T-helper 17 cell (primary cell): ENCODE measurements around the gene GRID2. TPM values are rescaled to one million over a fixed set of nuclear protein-coding genes. Genes with fewer than 3 reads are reported as not detected.

Experiments
- ATAC-seq: fragments of 150-1000 bp; cut with Tn5 transposase; 2 replicates; pipeline ENCODE4 v1.10.0; 2021; ENCODE audit warnings: mild to moderate bottlenecking, moderate library complexity
- DNase-seq, 3 donors: peaks; one replicate each; pipeline versions ENCODE4 v3.0.0 to v3.0.0-alpha.2; 2020 to 2021
- H3K9me3 ChIP-seq: one replicate; pipeline ENCODE4 v1.7.0; 2013; ENCODE audit warnings: low read length, mild to moderate bottlenecking; ENCODE audit not compliant: control insufficient read depth, poor library complexity, severe bottlenecking
- H3K27ac Mint-ChIP-seq: one replicate; pipeline ENCODE4 v1.8.0; 2022; ENCODE audit warnings: mild to moderate bottlenecking, moderate library complexity, mixed read lengths
- H3K27me3 Mint-ChIP-seq: one replicate; pipeline ENCODE4 v1.8.0; 2022; ENCODE audit warnings: mixed read lengths
- H3K36me3 Mint-ChIP-seq: one replicate; pipeline ENCODE4 v1.8.0; 2022; ENCODE audit warnings: low read depth, mixed read lengths
- H3K4me1 Mint-ChIP-seq: one replicate; pipeline ENCODE4 v1.8.0; 2022; ENCODE audit warnings: mild to moderate bottlenecking, mixed read lengths
- H3K4me3 Mint-ChIP-seq: one replicate; pipeline ENCODE4 v1.8.0; 2022; ENCODE audit warnings: mild to moderate bottlenecking, moderate library complexity, mixed read lengths
- total RNA-seq, 4 donors: library from RNA in 2 of 4; stranded (reverse) in 2 of 4; gene quantifications; one replicate each; pipeline ENCODE4 v1.2.3 and lab custom pipeline; 2022 to 2026

Gene GRID2
- total RNA-seq, 2 donors from 2014 or later, result not detected

DNA sequence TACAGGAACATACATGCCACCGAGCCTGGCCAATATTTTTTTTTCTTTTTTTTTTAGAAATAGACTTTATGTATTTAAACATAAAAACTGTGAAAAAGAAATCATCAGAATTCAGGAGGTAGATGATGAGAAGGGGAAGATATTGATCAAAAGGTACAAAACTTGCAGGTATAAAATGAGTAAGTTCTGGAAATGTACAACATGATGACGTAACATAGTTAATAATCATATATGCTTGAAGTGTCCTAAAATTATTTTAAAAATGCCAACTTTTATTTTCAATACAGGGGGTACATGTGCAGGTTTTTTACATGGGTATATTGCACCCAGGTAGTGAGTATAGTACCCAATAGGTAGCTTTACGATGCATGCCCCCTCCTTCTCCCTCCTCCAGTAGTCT lies 337.6 kb downstream of the GRID2 start:
- no peaks in the 10 kb centered on the region for H3K36me3 Mint-ChIP-seq
- H3K27me3 Mint-ChIP-seq, result no peaks in the 10 kb centered on the region
- no peaks in the 10 kb centered on the region for H3K9me3 ChIP-seq
- no peak overlapping the region for H3K4me3 Mint-ChIP-seq
- H3K27ac Mint-ChIP-seq, result no peak overlapping the region
- DNase-seq, result no peak
- no peak for ATAC-seq
- no peaks in the 10 kb centered on the region for H3K4me1 Mint-ChIP-seq

GRCh38 chr4:92646826-92647225 lies 343.1 kb downstream of the GRID2 start:
- no peak for ATAC-seq
- no peaks in the 10 kb centered on the region for H3K4me1 Mint-ChIP-seq

GRCh38 chr4:92651536-92651935 lies 347.8 kb downstream of the GRID2 start:
- Mint-ChIP-seq H3K27me3 (no peaks in the 10 kb centered on the region), H3K36me3 (no peaks in the 10 kb centered on the region), H3K27ac (no peak overlapping the region), H3K4me3 (no peak overlapping the region), H3K4me1 (no peaks in the 10 kb centered on the region)
- H3K9me3 ChIP-seq, result no peaks in the 10 kb centered on the region
- DNase-seq (no peak), ATAC-seq (no peak)

More at GRCh38 chr4:92646826-92647225, 343.1 kb downstream of the GRID2 start:
- no peak for DNase-seq
- no peaks in the 10 kb centered on the region for H3K27me3 Mint-ChIP-seq
- no peaks in the 10 kb centered on the region for H3K36me3 Mint-ChIP-seq
- no peak overlapping the region for H3K27ac Mint-ChIP-seq
- no peaks in the 10 kb centered on the region for H3K9me3 ChIP-seq
- no peak overlapping the region for H3K4me3 Mint-ChIP-seq

DNA sequence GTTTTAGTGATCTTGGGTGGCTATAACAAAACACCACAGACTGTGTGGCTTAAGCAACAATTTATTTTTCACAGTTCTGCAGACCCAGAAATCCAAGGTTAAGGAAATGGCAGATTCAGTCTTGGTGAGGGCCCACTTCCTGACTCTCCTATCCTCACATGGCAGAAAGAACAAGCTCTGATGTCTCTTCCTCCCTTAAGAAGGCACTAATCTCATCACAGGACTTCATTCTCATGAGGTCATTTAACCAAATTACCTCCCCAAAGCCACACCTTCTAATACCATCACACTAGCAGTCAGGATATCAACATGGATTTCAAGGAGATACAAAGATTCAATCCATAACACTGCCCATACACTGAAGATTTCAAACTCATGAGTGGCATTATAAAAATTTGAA lies 350.3 kb downstream of the GRID2 start:
- H3K27ac Mint-ChIP-seq, result no peak overlapping the region
- H3K4me1 Mint-ChIP-seq, result no peaks in the 10 kb centered on the region
- DNase-seq (no peak), ATAC-seq (no peak)
- H3K9me3 ChIP-seq, result no peaks in the 10 kb centered on the region
- no peak overlapping the region for H3K4me3 Mint-ChIP-seq
- H3K36me3 Mint-ChIP-seq, result no peaks in the 10 kb centered on the region
- H3K27me3 Mint-ChIP-seq, result no peaks in the 10 kb centered on the region

- no peaks in the 10 kb centered on the region for H3K27me3 Mint-ChIP-seq
- ATAC-seq, result no peak
- no peaks in the 10 kb centered on the region for H3K4me1 Mint-ChIP-seq
- no peak for DNase-seq
- no peak overlapping the region for H3K4me3 Mint-ChIP-seq
- no peaks in the 10 kb centered on the region for H3K9me3 ChIP-seq
- no peaks in the 10 kb centered on the region for H3K36me3 Mint-ChIP-seq
- no peak overlapping the region for H3K27ac Mint-ChIP-seq
These were observed 353.9 kb downstream of the GRID2 start for GRCh38 chr4:92657695-92658094.

DNA sequence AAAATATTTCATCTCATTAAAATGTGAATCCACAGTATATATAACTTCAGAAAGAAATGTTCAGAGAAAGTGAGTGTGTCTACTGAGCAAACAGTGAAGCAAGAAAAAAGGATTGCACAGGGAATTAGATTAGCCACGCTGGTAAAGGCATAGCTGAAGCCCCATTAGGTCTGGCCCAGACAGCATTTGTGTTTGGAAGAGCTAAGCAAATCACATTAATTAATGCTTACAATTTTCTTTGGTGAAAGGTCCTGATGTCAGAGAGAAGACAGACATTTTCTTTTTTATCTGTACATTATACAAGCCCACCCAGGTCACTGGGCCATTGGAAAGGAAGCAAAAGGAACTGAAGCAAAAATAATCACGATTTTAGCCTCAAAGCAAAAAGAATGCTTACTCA lies 354.6 kb downstream of the GRID2 start:
- no peaks in the 10 kb centered on the region for H3K27me3 Mint-ChIP-seq
- no peak overlapping the region for H3K27ac Mint-ChIP-seq
- no peak overlapping the region for H3K4me3 Mint-ChIP-seq
- H3K4me1 Mint-ChIP-seq, result no peaks in the 10 kb centered on the region
- H3K36me3 Mint-ChIP-seq, result no peaks in the 10 kb centered on the region
- no peak for ATAC-seq
- no peak for DNase-seq
- H3K9me3 ChIP-seq, result no peaks in the 10 kb centered on the region

GRCh38 chr4:92677805-92678204 lies 374.0 kb downstream of the GRID2 start:
- Mint-ChIP-seq H3K4me3 (no peak overlapping the region), H3K4me1 (no peaks in the 10 kb centered on the region), H3K27me3 (no peaks in the 10 kb centered on the region), H3K27ac (no peak overlapping the region), H3K36me3 (no peaks in the 10 kb centered on the region)
- H3K9me3 ChIP-seq, result no peaks in the 10 kb centered on the region
- no peak for ATAC-seq
- no peak for DNase-seq

GRCh38 chr4:92678292-92678691 lies 374.5 kb downstream of the GRID2 start:
- Mint-ChIP-seq H3K36me3 (no peaks in the 10 kb centered on the region), H3K27ac (no peak overlapping the region), H3K4me3 (no peak overlapping the region), H3K4me1 (no peaks in the 10 kb centered on the region), H3K27me3 (no peaks in the 10 kb centered on the region)
- ATAC-seq, result no peak
- no peaks in the 10 kb centered on the region for H3K9me3 ChIP-seq
- DNase-seq, result no peak

DNA sequence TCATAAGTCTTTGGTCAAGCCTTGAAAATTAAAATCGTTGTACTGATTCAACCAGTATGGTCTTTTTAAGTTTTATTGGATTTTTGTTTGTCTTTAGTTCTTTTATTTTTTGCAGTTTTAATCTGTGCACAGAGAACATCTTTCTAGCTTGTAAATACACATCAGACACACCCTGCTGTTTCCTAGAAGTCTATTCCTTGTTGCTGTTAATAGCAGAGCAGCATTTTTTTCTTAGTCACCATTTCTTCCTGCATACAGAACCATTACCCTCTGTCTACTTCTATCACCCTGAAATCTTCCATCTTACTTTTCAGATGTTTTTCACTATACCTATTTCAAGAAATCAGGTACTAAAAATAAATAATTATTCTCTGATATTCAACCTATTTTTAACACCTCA lies 375.4 kb downstream of the GRID2 start:
- no peaks in the 10 kb centered on the region for H3K9me3 ChIP-seq
- Mint-ChIP-seq H3K4me3 (no peak overlapping the region), H3K27ac (no peak overlapping the region), H3K36me3 (no peaks in the 10 kb centered on the region), H3K27me3 (no peaks in the 10 kb centered on the region), H3K4me1 (no peaks in the 10 kb centered on the region)
- ATAC-seq (no peak), DNase-seq (no peak)

DNA sequence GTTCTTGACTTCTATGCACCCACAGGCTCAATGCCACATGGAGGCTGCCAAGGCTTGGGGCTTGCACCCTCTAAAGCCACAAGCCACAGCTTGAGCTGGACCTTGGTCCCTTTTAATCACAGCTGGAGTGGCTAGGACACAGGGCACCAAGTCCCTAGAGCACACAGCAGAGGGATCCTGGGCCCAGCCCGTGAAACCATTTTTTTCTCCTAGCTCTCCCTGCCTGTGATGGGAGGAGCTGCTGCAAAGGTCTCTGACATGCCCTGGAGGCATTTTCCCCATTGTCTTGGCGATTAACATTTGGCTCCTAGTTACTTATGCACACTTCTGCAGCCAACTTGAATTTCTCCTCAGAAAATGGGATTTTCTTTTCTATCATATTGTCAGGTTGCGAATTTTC lies 410.9 kb downstream of the GRID2 start:
- H3K27ac Mint-ChIP-seq, result no peak overlapping the region
- no peaks in the 10 kb centered on the region for H3K36me3 Mint-ChIP-seq
- H3K4me1 Mint-ChIP-seq, result no peaks in the 10 kb centered on the region
- H3K27me3 Mint-ChIP-seq, result no peaks in the 10 kb centered on the region
- H3K4me3 Mint-ChIP-seq, result no peak overlapping the region
- no peaks in the 10 kb centered on the region for H3K9me3 ChIP-seq
- DNase-seq (no peak), ATAC-seq (no peak)

DNA sequence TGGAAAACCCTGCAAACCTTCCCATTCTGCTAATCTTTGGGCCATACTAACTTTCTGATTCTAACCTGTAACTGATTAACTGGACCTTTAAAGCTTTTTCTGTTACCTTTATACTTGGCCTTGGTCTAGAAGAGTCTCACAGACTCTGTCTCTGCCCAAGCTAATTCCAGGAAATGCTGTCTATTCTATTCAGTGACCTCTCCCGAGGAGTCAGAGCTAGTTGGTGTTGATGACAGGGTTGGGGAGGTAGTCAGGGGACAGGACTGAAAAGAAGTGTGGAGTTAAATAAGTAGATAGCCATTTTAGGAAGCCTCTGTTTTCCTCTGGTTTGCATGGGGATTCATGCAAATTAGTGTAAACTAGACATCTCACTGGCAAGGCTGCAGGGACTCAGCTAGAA lies 429.5 kb downstream of the GRID2 start:
- ATAC-seq (no peak), DNase-seq (no peak)
- H3K36me3 Mint-ChIP-seq, result no peaks in the 10 kb centered on the region
- H3K27me3 Mint-ChIP-seq, result no peaks in the 10 kb centered on the region
- H3K4me3 Mint-ChIP-seq, result no peak overlapping the region
- no peak overlapping the region for H3K27ac Mint-ChIP-seq
- no peaks in the 10 kb centered on the region for H3K4me1 Mint-ChIP-seq
- H3K9me3 ChIP-seq, result no peaks in the 10 kb centered on the region

DNA sequence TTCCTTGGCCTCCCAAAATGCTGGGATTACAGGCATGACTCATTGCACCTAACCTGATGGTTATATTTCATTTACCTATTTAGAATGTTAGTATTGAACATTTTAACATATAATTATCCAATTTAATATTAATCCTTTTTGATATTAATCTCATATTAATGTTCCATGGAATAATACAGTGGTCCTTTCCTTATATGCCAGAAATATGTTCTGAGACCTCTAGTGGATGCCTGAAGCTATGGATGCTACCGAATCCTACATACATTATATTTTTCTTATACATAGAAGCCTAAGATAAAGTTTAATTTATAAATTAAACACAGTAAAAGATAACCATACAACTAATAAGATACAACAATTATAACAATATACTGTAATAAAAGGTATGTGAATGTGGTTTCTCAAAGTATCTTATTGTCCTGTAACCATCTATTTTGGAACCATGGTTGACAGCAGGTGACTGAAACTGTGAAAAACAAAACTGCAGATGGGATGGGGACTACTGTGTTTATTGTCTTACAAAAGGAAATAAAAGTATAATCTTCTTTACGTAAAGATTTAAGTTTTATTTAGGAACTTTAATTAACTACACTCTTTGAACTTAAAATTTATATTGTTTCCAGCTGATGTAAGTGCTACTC lies 431.4 kb downstream of the GRID2 start:
- no peak overlapping the region for H3K4me3 Mint-ChIP-seq
- no peak overlapping the region for H3K27ac Mint-ChIP-seq
- no peaks in the 10 kb centered on the region for H3K36me3 Mint-ChIP-seq
- ATAC-seq (no peak), DNase-seq (no peak)
- no peaks in the 10 kb centered on the region for H3K27me3 Mint-ChIP-seq
- H3K9me3 ChIP-seq, result no peaks in the 10 kb centered on the region
- H3K4me1 Mint-ChIP-seq, result no peaks in the 10 kb centered on the region

GRCh38 chr4:92760433-92760832 lies 456.7 kb downstream of the GRID2 start:
- DNase-seq (no peak), ATAC-seq (no peak)
- H3K27me3 Mint-ChIP-seq, result no peaks in the 10 kb centered on the region
- H3K4me3 Mint-ChIP-seq, result no peak overlapping the region
- H3K9me3 ChIP-seq, result no peaks in the 10 kb centered on the region
- H3K27ac Mint-ChIP-seq, result no peak overlapping the region
- no peaks in the 10 kb centered on the region for H3K36me3 Mint-ChIP-seq
- no peaks in the 10 kb centered on the region for H3K4me1 Mint-ChIP-seq

- H3K9me3 ChIP-seq, result no peaks in the 10 kb centered on the region
- ATAC-seq (no peak), DNase-seq (no peak)
- no peaks in the 10 kb centered on the region for H3K36me3 Mint-ChIP-seq
- no peaks in the 10 kb centered on the region for H3K27me3 Mint-ChIP-seq
- H3K4me3 Mint-ChIP-seq, result no peak overlapping the region
- H3K4me1 Mint-ChIP-seq, result no peaks in the 10 kb centered on the region
- no peak overlapping the region for H3K27ac Mint-ChIP-seq
These were observed 472.3 kb downstream of the GRID2 start for GRCh38 chr4:92776080-92776479.
